GM04503 (cell line): Measurements from ENCODE around the gene MDH2.
"Not testable (repeated sequence)": the region's sequence is repeated elsewhere in the genome, so short reads cannot be mapped to it uniquely, and the experiment has no call there.

Source experiments
- DNase-seq: peaks from one replicate; pipeline ENCODE4 v3.0.0-alpha.2; 2012; ENCODE audit warnings: low read depth

The MDH2 gene

GRCh38 chr7:76047811-76048667, at the start of gene MDH2, which contains the start of gene STYXL1:
Gene MDH2, plus strand, starts transcription at chr7:76048106. Its CDS starts 55 bp downstream, at chr7:76048161.
Gene STYXL1, minus strand, starts transcription at chr7:76048000. Its CDS starts 17,477 bp downstream, at chr7:76030523.
- peak; percentile 84 for DNase-seq

GRCh38 chr7:76000566-76000965, 47.3 kb upstream of the MDH2 start:
- DNase-seq = no peak

GRCh38 chr7:76002139-76002538, 45.8 kb upstream of the MDH2 start:
- no peak for DNase-seq

GRCh38 chr7:76002822-76003221, 45.1 kb upstream of the MDH2 start:
- no peak for DNase-seq

GRCh38 chr7:76003351-76003750, 44.6 kb upstream of the MDH2 start:
- DNase-seq = no peak

- DNase-seq = not testable (repeated sequence)
Observed at GRCh38 chr7:76005004-76005403, 42.9 kb upstream of the MDH2 start.

GRCh38 chr7:76008156-76008687, 39.7 kb upstream of the MDH2 start:
- DNase-seq = no peak

GRCh38 chr7:76009672-76010600, 38.0 kb upstream of the MDH2 start:
- no peak for DNase-seq

GRCh38 chr7:76011442-76011861, 36.5 kb upstream of the MDH2 start:
- peak; percentile 72 for DNase-seq

- DNase-seq = no peak
Observed at GRCh38 chr7:76016191-76016947, 31.5 kb upstream of the MDH2 start.

GRCh38 chr7:76018520-76018919, 29.4 kb upstream of the MDH2 start:
- DNase-seq = not testable (repeated sequence)

- DNase-seq = no peak
Observed at GRCh38 chr7:76020031-76020714, 27.7 kb upstream of the MDH2 start.

- DNase-seq = no peak
Observed at GRCh38 chr7:76022026-76022780, 25.7 kb upstream of the MDH2 start.

- no peak for DNase-seq
Observed at GRCh38 chr7:76023002-76023401, 24.9 kb upstream of the MDH2 start.

- DNase-seq = not testable (repeated sequence)
Observed at GRCh38 chr7:76029682-76030081, 18.2 kb upstream of the MDH2 start.

- no peak for DNase-seq
Observed at GRCh38 chr7:76031964-76032363, 15.9 kb upstream of the MDH2 start.

GRCh38 chr7:76037310-76037709, 10.6 kb upstream of the MDH2 start:
- DNase-seq = peak; percentile 57

GRCh38 chr7:76040126-76040525, 7.8 kb upstream of the MDH2 start:
- no peak for DNase-seq

GRCh38 chr7:76044375-76044865, 3.5 kb upstream of the MDH2 start:
- DNase-seq = no peak

GRCh38 chr7:76047305-76047810, 548 bp upstream of the MDH2 start:
- no peak for DNase-seq
